ENCODE measurements around the gene MUC5B. TPM values are rescaled to one million over a fixed set of nuclear protein-coding genes. Genes with fewer than 3 reads are reported as not detected.

Gene MUC5B
- total RNA-seq, 2 donors from 2014 or later = 0.18 to 17.3 TPM

DNA sequence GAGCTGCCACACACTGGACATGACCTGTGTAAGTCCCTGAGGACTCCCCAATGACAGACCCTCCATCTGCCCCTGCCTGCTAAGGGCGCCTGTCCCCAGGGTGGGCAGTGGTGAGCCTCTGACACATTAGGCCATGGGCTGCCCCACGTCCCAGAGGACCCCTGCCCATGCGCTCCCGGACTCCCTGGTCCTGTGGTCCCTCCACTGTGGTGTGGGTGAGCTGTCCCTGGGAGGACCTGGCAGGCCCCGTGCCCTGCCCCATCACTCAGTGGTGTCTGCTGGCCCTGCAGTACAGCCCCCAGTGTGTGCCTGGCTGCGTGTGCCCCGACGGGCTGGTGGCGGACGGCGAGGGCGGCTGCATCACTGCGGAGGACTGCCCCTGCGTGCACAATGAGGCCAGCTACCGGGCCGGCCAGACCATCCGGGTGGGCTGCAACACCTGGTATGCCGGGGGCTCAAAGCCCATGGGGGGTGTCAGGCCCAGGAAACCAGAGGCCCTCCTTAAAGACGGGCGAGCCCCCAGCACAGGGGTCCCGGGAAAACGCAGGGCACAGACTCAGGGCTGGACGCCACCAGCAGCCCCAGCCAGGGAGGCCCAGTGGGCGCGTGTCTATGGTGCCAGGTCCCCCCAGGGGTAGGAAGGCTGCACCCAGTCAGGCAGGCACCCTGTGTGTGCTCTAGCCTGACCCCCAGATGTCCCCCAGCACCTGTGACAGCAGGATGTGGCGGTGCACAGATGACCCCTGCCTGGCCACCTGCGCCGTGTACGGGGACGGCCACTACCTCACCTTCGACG, 46.4 kb upstream of the MUC5B start:
- H3K4me3 ChIP-seq = no peak overlapping the region
- TF ChIP-seq POLR2AphosphoS5 (IDR thresholded peaks at IDR 0.05) (no peak), POLR2A (IDR thresholded peaks at IDR 0.05) (no peak)
- TF ChIP-seq, protein P1, sequence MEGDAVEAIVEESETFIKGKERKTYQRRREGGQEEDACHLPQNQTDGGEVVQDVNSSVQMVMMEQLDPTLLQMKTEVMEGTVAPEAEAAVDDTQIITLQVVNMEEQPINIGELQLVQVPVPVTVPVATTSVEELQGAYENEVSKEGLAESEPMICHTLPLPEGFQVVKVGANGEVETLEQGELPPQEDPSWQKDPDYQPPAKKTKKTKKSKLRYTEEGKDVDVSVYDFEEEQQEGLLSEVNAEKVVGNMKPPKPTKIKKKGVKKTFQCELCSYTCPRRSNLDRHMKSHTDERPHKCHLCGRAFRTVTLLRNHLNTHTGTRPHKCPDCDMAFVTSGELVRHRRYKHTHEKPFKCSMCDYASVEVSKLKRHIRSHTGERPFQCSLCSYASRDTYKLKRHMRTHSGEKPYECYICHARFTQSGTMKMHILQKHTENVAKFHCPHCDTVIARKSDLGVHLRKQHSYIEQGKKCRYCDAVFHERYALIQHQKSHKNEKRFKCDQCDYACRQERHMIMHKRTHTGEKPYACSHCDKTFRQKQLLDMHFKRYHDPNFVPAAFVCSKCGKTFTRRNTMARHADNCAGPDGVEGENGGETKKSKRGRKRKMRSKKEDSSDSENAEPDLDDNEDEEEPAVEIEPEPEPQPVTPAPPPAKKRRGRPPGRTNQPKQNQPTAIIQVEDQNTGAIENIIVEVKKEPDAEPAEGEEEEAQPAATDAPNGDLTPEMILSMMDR (IDR thresholded peaks at IDR 0.05) = no peak
- no peak for DNase-seq (ENCODE audit: low spot score)
- no peaks in the 10 kb centered on the region for H3K9me3 ChIP-seq
- intact Hi-C loops (cut with DNase I) = no loop called here
- WGBS = 77% methylated on average over 19 of the region's 32 CpGs
- H3K4me1 ChIP-seq (replicated peaks) = no peaks in the 10 kb centered on the region
- no peaks in the 10 kb centered on the region for H3K27me3 ChIP-seq (replicated peaks; ENCODE audit: insufficient read depth)
- no peak overlapping the region for H3K27ac ChIP-seq
- H3K36me3 ChIP-seq = no peaks in the 10 kb centered on the region

GRCh38 chr11:1177020-1177770, 45.7 kb upstream of the MUC5B start:
- Histone ChIP-seq H3K27me3 (replicated peaks; ENCODE audit: insufficient read depth) (no peaks in the 10 kb centered on the region), H3K27ac (no peak overlapping the region), H3K36me3 (no peaks in the 10 kb centered on the region), H3K4me3 (no peak overlapping the region), H3K9me3 (no peaks in the 10 kb centered on the region), H3K4me1 (replicated peaks) (no peaks in the 10 kb centered on the region)
- 89% methylated on average over 34 of the region's 34 CpGs for WGBS
- intact Hi-C loops (cut with DNase I) = no loop called here
- TF ChIP-seq, protein P1 (IDR thresholded peaks at IDR 0.05) = no peak
- TF ChIP-seq POLR2AphosphoS5 (IDR thresholded peaks at IDR 0.05) (no peak), POLR2A (IDR thresholded peaks at IDR 0.05) (no peak)
- DNase-seq (ENCODE audit: low spot score) = no peak

DNA sequence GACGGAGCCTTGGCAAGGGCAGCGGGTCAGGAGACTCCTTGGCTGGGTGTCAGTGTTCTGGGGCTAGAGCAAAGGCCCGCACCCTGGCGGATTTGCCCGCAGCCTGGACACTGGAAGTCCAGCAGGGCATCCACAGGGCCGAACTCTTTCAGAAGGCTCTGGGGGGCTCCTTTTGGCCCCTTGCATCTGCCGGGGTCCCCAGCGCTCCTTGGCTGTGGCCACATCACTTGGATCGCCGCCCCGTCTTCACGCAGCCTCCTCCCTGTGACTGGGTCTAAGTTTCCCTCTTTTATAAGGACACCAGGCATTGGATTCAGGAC, 45.1 kb upstream of the MUC5B start:
- no peaks in the 10 kb centered on the region for H3K36me3 ChIP-seq
- intact Hi-C loops (cut with DNase I) = no loop called here
- WGBS = 84% methylated on average over 12 of the region's 12 CpGs
- H3K27me3 ChIP-seq (replicated peaks; ENCODE audit: insufficient read depth) = no peaks in the 10 kb centered on the region
- no peaks in the 10 kb centered on the region for H3K4me1 ChIP-seq (replicated peaks)
- H3K4me3 ChIP-seq = no peak overlapping the region
- TF ChIP-seq, protein P1 (IDR thresholded peaks at IDR 0.05) = no peak
- no peak for TF ChIP-seq POLR2A (IDR thresholded peaks at IDR 0.05)
- TF ChIP-seq POLR2AphosphoS5 (IDR thresholded peaks at IDR 0.05) = no peak
- H3K9me3 ChIP-seq = no peaks in the 10 kb centered on the region
- DNase-seq (ENCODE audit: low spot score) = no peak
- no peak overlapping the region for H3K27ac ChIP-seq

DNA sequence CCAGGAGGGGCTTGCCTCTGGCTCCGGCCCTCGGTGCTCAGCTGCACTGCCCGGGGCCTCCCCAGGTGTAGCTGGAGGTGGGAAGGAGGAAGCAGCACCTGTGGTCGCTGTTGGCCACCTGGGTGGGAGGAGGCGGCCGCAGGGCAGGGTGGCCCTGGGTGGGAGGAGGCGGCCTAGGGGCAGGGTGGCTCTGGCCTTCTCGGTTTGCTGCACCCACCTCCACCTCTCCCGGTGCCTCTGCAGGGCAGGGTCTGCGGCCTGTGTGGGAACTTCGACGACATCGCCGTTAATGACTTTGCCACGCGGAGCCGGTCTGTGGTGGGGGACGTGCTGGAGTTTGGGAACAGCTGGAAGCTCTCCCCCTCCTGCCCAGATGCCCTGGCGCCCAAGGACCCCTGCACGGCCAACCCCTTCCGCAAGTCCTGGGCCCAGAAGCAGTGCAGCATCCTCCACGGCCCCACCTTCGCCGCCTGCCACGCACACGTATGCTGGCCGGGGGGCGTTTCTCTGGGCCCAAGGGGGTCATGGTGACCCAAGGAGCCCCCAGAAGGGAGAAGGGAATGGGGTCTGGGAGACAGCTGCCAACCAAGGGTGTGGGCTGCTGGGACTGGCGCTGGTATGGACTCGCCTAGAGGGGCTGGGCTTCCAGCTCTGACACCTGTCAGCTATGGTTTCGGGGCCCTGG, 44.5 kb upstream of the MUC5B start:
- Histone ChIP-seq H3K27ac (no peak overlapping the region), H3K36me3 (no peaks in the 10 kb centered on the region), H3K4me1 (replicated peaks) (no peaks in the 10 kb centered on the region), H3K4me3 (no peak overlapping the region), H3K9me3 (no peaks in the 10 kb centered on the region), H3K27me3 (replicated peaks; ENCODE audit: insufficient read depth) (no peaks in the 10 kb centered on the region)
- intact Hi-C loops (cut with DNase I) = no loop called here
- TF ChIP-seq, protein P1 (IDR thresholded peaks at IDR 0.05) = no peak
- no peak for TF ChIP-seq POLR2A (IDR thresholded peaks at IDR 0.05)
- TF ChIP-seq POLR2AphosphoS5 (IDR thresholded peaks at IDR 0.05) = no peak
- DNase-seq (ENCODE audit: low spot score) = no peak
- 78% methylated on average over 28 of the region's 31 CpGs for WGBS

All from prostate gland (tissue), 2 donors.